ENCODE data around the gene SERPINA10. TPM values are rescaled to one million over a fixed set of nuclear protein-coding genes. Genes with fewer than 3 reads are reported as not detected.

SERPINA10 gene
- total RNA-seq (not detected in 2 replicates), polyA plus RNA-seq (0.13 TPM in 1 of 2 replicates, not detected in the other)

DNA sequence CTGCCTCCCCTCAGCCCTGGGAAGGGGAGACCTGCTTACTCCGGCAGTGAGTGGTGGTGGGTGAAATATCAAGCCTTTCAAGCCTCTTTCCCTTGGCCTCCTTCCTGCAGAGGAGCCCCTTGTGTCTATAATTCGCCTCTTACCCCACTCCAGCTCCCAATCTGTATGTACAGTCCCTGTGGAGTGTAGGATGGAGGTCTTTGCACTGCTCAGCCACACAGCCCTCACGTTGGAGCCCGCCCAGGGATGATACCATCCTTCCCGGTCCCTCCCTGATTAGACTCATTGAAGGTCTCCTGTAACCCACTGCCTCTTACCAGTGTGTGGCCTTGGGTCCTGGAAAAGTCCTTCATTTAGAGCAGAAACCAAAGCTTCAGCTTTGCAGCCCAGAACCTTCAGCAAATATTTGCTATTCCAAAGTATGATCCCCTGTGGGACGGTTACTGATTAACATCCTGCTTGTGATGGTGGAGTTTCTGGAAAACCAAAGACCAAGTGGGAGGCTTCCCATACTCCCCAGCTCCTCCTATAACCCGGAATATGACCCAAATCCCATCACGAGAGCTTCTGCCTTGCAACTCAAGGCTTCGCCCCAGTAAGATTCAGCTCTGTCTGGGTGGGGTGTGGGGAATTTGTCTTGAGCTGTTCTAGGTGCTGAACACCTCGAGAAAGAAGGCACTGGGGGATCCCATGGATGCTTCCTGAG, at the start of gene SERPINA10:
Gene SERPINA10, minus strand, starts transcription at position 397 of the 706 bp plus-strand sequence. CDS start 2,675 bp downstream, outside the sequence.
- TF ChIP-seq, protein P1, sequence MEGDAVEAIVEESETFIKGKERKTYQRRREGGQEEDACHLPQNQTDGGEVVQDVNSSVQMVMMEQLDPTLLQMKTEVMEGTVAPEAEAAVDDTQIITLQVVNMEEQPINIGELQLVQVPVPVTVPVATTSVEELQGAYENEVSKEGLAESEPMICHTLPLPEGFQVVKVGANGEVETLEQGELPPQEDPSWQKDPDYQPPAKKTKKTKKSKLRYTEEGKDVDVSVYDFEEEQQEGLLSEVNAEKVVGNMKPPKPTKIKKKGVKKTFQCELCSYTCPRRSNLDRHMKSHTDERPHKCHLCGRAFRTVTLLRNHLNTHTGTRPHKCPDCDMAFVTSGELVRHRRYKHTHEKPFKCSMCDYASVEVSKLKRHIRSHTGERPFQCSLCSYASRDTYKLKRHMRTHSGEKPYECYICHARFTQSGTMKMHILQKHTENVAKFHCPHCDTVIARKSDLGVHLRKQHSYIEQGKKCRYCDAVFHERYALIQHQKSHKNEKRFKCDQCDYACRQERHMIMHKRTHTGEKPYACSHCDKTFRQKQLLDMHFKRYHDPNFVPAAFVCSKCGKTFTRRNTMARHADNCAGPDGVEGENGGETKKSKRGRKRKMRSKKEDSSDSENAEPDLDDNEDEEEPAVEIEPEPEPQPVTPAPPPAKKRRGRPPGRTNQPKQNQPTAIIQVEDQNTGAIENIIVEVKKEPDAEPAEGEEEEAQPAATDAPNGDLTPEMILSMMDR (IDR thresholded peaks at IDR 0.05; ENCODE audit: low read depth, low read length): no peak
- DNase-seq (ENCODE audit: low read depth in 1 of 2, low spot score in 1 of 2): peak in 1 of 2 donors; percentile 16
- Histone ChIP-seq H3K27me3 (no peaks in the 10 kb centered on the region), H3K27ac (no peak within 1 kb of the TSS), H3K4me3 (no peak within 1 kb of the TSS), H3K9me3 (ENCODE audit: low read depth) (no peaks in the 10 kb centered on the region), H3K4me1 (ENCODE audit: low read depth) (no peaks in the 10 kb centered on the region), H3K36me3 (no peaks in the 10 kb centered on the region)

DNA sequence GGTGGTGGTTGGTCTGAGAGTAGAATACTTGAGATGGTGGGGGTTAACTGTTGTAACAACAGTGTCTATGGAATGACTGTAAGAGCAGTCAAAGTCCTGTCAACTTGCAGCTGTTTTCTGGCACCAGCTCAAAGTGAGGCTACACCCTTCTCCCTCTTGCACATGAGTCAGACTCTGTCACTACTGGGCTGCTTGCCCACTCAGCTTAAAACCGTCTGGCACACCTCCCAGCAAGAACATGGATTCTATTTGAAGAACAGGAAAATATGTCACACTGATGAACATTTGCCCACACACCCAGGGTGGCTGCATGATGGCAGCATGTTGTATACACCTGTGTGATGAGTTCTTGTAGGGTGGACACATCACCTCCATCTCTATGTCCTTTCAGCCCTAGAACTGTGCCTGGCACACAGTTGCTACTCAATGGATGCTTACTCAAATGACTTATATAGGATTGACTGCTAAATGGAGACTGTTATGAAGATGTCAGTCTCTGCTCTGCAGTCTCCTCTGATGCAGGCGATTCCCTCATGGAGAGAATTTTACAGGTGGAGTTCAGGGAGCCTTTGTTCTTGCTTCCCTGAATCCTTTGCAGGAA, 49.4 kb upstream of the SERPINA10 start:
- no peaks in the 10 kb centered on the region for H3K9me3 ChIP-seq (ENCODE audit: low read depth)
- peak in 1 of 2 donors; percentile 100 for DNase-seq (ENCODE audit: low read depth in 1 of 2, low spot score in 1 of 2)
- H3K4me3 ChIP-seq: no peak overlapping the region
- no peaks in the 10 kb centered on the region for H3K36me3 ChIP-seq
- H3K27ac ChIP-seq: no peak overlapping the region
- H3K4me1 ChIP-seq (ENCODE audit: low read depth): no peaks in the 10 kb centered on the region
- TF ChIP-seq, protein P1 (IDR thresholded peaks at IDR 0.05; ENCODE audit: low read depth, low read length): no peak
- H3K27me3 ChIP-seq: peaks cover 6% of the 10 kb centered on the region

GRCh38 chr14:94341656-94342333, 48.7 kb upstream of the SERPINA10 start:
- Histone ChIP-seq H3K4me1 (ENCODE audit: low read depth) (no peaks in the 10 kb centered on the region), H3K4me3 (no peak overlapping the region), H3K36me3 (no peaks in the 10 kb centered on the region), H3K9me3 (ENCODE audit: low read depth) (no peaks in the 10 kb centered on the region), H3K27ac (no peak overlapping the region), H3K27me3 (peaks cover 6% of the 10 kb centered on the region)
- TF ChIP-seq, protein P1 (IDR thresholded peaks at IDR 0.05; ENCODE audit: low read depth, low read length): no peak
- DNase-seq (ENCODE audit: low read depth in 1 of 2, low spot score in 1 of 2): no peak

DNA sequence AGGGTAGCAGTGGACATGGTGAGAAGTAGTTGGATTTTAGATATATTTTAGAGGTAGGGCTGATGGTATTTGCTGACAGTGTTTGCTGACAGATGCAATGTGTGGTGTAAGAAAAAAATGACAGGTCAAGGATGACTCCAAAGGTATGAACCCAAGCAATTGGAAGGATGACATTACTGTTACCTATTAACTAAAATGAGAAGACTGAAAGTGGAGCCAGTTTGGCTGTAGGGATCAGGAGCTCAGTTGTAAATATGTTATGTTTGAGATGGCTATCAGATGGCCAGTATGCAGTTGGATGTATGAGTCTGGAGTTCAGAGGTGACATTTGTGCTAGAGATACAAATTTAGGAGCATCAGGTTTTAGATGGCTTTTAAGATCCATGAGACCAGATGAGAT, 47.5 kb upstream of the SERPINA10 start:
- no peaks in the 10 kb centered on the region for H3K36me3 ChIP-seq
- no peak overlapping the region for H3K4me3 ChIP-seq
- H3K27me3 ChIP-seq: peaks cover 6% of the 10 kb centered on the region
- no peaks in the 10 kb centered on the region for H3K9me3 ChIP-seq (ENCODE audit: low read depth)
- TF ChIP-seq, protein P1 (IDR thresholded peaks at IDR 0.05; ENCODE audit: low read depth, low read length): no peak
- H3K4me1 ChIP-seq (ENCODE audit: low read depth): no peaks in the 10 kb centered on the region
- H3K27ac ChIP-seq: no peak overlapping the region
- no peak for DNase-seq (ENCODE audit: low read depth in 1 of 2, low spot score in 1 of 2)

- TF ChIP-seq, protein P1 (IDR thresholded peaks at IDR 0.05; ENCODE audit: low read depth, low read length): no peak
Observed at GRCh38 chr14:94338023-94338422, 45.0 kb upstream of the SERPINA10 start.

More at GRCh38 chr14:94338023-94338422, 45.0 kb upstream of the SERPINA10 start:
- no peaks in the 10 kb centered on the region for H3K4me1 ChIP-seq (ENCODE audit: low read depth)
- no peaks in the 10 kb centered on the region for H3K36me3 ChIP-seq
- H3K9me3 ChIP-seq (ENCODE audit: low read depth): no peaks in the 10 kb centered on the region
- H3K27me3 ChIP-seq: peaks cover 6% of the 10 kb centered on the region
- no peak overlapping the region for H3K4me3 ChIP-seq
- no peak for DNase-seq (ENCODE audit: low read depth in 1 of 2, low spot score in 1 of 2)
- no peak overlapping the region for H3K27ac ChIP-seq

Data from cardiac muscle cell (in vitro differentiated cells and primary cell).